Fibroblast of the conjunctiva (primary cell): ENCODE results near the gene SLC2A13.
A peak's percentile ranks its signal among the peaks of the same experiment; 100 is the strongest.
"Not testable (repeated sequence)": the region's sequence is repeated elsewhere in the genome, so short reads cannot be mapped to it uniquely, and the experiment has no call there.

Experiments
- DNase-seq: peaks from one replicate; pipeline ENCODE4 v3.0.0-alpha.2; 2010; ENCODE audit warnings: low read depth

Gene SLC2A13

DNA sequence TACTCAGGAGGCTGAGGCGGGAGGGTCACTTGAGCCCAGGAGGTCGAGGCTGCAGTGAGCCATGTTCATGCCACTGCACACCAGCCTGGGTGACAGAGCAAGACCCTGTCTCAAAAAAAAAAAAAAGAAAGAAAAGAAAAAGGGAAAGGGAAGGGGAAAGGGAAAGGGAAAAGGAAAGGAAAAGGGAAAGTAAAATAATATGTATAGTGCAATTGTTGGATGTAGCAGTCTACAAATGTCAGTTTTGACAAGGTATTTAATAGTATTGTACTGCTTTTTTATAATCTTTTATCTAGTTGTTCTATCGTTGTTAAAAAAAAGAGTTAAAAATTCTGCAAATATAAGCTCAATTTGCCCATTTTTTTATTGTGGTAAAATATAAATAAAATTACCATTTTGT, 67.3 kb downstream of the SLC2A13 start:
- no peak for DNase-seq

DNA sequence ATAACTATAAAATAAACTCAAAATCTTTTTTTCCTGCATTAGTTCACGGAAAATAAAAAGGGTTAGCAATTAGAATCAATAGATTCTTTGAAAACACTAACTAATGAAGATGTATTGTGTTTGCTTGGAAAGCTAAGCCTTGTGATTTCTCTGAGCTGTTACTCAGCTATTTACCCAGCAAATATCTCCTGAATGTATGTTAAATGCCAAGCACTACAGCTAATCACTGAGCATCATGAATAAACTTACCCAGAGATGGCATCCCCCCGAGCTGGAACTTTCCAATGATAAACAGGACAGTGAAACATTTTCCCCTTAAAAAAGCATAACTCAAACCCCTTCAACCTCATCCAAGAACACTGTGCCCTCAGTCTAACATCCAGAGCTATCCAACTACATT, 71.2 kb downstream of the SLC2A13 start:
- DNase-seq: no peak

DNA sequence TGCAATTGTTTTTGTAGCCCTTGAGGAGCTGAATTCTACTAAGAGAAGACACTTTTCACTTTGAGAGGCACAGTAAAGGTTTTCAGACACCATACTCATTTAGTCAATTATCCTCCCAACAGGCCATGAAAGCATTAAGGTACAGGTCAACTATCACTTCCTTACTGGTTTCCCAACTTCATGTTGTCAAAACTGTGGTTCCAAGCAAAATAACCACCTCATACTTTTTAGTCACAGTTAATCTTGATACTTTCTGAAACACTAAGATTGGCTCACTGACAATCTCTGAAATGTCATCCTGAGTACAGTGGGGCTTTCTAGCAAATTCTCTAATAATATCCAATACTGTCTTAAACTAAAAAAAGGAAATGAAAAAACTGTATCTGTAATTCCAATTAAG, 71.7 kb downstream of the SLC2A13 start:
- no peak for DNase-seq

DNA sequence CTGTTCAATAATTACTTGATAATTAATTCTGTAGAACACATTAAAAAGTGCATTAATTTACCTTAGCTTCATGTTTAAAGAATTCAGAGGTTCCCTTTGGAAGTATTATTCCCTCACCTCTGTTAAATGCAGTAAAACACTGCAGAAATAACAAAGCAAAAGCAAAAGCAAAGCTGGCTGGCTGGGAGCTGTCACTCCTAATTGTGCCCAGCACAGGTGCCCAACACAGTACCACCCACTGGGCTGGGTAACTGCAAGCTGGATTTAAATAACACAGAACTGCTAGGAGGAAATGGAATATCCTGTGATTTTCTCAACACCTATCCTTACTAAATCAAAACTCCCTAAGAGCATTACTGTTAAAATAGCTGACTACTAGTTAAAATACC, 72.6 kb downstream of the SLC2A13 start:
- DNase-seq: no peak

DNA sequence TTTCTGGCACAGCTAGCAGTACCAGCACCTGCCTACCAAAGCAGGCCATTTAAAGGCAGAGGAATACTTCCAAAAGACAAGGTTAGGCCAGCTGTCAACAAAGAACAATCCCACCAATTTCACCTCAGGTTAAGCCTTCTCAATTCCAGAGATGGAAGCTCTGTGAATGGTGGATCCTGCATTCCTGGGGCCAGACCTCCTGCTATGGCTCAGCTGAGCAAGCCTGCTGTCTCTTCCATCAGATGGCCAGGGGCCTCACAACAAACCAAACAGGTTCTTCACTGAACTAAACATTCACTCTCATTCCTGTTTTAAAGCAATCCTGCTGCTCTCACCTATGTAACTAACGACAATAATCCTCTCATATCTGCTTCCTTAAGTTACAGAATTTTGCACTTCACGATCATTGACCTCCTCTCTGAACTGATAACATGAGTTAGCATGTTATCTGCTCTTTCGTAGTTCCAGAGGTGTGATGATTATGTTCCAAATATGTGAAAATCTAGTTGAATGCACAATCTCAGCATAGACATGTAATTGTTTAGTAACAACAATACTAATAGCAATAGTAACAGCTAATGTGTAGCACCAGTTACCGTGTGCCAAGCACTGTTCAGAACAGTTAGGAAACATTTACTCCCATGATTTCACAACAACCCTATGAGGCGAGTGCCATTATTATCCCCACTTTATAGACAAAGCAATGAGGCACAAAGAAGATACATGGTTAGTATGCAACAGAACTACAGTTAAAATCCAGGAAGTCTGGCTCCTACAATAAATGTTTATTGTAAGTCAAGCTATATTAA, 73.2 kb downstream of the SLC2A13 start:
- no peak for DNase-seq

DNA sequence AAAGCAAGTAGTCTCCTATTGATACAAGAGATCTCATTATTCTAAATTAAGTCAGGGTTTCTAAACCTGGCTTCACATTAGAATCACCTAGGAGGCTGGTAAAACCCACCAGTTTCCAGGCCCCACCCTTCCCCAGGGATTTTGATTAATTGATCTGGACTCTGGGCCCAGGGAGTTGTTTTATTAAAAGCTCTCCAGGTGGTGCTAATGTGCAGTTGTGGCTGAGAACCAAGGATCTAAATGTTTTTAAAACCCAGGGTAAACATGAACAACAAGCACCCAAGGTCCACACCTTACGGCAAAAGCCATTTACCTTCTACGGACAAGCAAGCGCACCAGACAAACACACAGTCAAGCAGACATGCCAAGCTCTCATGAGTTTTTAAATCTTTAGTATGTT, 73.9 kb downstream of the SLC2A13 start:
- DNase-seq: no peak

DNA sequence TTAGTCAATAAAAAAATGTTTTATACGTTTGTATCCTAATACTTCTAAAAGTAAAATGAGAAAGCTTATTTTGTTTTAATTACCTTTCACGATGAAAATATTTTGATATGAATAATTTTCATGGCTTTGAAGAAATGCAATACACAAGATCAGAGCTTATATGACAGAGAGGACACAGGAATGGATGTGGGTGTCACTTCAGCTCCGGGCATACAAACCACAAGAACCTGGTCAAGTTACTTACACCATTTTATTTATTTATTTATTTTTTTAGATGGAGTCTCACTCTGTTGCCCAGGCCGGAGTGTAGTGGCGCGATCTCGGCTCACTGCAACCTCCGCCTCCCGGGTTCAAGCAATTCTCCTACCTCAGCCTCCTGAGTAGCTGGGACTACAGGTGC, 74.9 kb downstream of the SLC2A13 start:
- DNase-seq: not testable (repeated sequence)

DNA sequence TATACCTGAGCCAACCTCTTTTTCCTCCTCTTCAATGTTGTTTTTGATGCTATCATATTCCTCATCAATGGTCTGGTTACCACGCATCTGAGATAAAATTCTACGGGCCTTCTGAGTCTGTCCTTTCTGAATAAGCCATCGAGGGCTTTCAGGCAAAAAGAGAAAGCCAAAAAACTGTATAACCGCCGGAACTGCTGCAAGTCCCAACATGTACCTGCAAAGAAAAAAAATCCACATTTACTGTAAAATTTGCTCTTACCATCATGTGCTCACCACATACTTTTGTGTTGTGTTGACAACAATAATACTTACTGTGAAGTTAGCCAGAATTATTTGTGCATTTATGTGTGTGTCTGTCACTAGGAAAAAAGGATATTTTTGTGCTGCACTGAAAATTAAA, 77.6 kb downstream of the SLC2A13 start:
- DNase-seq: no peak

DNA sequence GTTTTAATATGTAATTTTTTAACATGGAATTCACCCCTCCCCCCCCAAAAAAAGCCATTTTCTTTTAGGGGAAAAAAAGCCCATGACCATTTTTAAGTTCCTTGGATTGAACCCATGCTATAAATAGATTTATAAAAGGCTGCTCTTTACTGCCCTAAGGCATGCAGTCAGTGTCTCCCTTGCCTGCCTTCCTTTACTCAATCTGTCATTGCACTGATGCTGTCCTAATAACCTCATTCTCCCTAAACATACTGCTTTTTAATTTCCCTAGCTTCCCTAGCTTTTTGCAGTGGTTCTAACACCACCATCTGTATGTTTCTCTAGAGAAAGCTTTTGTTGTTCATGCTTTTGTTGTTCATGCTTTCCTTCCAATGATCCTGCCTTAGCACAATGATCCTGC, 83.0 kb downstream of the SLC2A13 start:
- no peak for DNase-seq

DNA sequence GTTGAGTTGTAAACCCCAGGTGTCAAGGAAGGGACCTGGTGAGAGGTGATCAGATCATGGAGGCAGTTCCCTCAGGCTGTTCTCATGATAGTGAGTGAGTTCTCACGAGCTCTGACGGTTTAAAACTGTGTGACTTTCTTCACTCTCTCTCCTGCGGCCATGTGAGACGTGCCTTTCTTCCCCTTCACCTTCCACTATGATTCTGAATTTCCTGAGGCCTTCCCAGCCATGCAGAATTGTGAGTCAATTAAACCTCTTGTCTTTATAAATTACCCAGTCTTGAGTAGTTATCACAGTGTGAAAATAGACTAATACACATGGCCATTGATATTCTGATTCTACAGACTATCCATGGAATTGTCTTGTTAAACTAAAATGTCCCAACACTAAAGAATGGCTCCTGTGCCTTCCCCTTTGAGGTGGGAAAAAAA, 85.6 kb downstream of the SLC2A13 start:
- DNase-seq: no peak

DNA sequence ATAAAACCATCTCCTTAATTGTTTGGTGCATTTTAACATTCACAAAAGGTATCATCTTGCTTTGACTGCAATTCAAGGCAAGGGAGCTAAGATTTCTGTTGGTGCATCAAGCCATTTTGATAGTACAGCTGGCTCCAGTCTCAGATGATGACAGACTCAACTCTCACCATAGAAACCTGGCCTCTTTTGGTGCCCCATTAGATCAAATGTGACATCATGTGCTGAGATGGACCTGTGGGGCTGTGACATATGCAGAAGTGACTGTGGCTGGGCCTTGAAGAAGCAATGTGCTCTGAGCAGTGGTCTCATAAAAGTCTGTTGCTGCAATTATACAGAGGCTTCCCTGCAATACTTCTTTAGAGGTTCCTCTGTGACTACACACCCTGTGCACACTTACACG, 88.4 kb downstream of the SLC2A13 start:
- no peak for DNase-seq

DNA sequence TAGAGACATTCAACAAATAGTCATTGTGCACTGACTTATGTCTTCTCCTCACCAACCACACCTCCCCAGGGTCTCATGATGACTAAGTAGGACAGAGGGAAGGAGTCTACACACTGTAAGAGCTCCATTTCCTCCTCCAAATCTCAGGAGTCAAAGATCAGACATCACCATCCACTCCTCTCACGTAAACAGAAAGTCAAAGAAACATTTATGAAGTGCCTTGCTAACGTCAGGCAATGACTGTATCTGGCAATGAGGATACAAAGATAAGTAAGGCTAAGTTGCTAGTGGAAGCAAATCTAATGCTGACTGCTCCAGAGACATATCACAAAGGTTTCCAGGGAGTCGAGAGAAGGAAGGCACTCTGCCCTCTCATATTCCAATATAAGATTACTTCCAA, 88.9 kb downstream of the SLC2A13 start:
- DNase-seq: no peak

DNA sequence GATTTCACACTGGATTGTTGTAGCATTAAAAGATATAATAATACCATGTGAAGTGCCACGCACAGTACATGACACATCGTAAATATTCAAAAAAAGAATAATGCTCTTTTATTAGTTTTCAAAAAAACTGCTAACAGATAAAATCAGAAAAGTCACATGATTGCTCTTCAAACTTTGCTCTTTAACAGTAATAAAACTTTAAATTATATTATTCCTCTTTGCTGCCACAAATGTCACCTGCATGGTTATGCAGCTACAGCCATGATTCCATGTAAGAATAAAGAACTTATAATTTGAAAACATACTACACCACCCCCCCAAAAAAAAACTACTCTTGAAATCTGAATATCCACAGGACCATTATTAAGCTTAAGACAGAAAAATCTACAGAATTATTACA, 90.0 kb downstream of the SLC2A13 start:
- no peak for DNase-seq

DNA sequence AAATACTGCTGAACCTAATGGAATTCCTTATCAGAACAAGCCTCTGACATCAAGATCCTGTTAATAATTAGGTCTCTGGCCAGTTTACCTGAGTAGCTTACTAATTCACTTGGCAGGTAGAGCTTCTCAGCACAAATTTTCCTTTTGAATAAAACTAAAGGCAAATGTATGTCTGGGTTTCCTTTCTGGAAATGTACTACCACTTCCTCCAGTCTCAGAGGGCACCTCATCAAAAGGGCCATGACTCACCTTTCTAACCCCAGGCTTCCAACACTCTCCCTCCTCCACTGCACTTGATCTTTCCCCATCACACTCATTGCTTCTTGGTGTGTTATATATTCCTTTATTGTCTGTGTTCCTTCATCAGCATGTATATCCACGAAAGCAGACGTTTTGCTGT, 90.5 kb downstream of the SLC2A13 start:
- no peak for DNase-seq

DNA sequence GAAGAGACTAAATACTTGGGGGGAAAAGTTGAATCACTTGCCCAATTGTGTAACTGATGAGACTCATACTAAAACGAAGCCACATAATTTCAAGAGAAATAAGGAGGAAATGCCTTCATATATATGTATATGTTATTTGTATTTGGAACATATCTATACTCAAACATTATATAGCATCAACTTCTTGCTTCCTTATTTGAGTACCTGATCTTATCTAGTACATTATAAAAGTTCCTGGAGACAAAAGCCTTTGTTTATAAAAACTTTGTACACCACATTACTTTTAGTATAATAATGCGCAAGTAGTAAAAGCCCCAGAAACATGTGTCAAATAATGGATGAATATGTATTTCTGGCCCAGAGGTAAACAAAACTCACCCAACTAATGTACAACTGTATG, 92.0 kb downstream of the SLC2A13 start:
- DNase-seq: no peak

DNA sequence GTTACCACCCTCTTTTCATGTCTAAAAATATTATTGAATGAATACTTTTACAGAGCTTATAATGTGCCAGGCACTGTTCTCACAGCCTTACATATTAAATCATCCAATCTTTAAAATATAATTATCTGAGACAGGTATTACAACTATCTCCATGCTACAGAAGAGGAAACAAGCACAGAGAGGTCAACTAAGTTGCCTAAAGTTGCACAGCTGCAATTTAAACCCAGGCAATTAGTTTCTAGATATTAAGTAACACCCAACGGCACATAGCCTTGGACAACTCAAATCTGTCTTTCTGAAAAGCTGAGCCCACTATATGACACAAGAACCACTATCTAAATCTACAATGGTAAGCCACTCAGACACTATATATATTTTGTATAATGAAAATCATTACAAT, 92.6 kb downstream of the SLC2A13 start:
- no peak for DNase-seq

DNA sequence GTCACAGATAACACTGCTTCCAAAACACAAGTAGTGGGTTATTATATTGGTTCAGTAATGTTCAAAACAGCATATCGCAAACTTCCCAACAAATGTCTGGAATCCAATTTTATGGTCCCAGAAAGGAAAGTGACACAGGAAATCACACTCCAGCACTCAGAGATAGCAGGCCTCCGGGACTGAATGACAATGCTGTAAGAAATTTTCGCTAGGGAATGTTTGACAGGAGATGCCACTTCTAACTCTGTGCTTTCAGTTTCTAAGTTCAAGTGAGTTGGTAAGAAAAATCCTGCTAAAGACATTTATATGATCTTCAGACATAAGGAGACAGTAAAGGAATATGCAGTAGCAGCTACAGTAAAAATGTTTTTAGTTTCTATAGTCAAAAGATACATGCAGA, 93.2 kb downstream of the SLC2A13 start:
- DNase-seq: no peak

DNA sequence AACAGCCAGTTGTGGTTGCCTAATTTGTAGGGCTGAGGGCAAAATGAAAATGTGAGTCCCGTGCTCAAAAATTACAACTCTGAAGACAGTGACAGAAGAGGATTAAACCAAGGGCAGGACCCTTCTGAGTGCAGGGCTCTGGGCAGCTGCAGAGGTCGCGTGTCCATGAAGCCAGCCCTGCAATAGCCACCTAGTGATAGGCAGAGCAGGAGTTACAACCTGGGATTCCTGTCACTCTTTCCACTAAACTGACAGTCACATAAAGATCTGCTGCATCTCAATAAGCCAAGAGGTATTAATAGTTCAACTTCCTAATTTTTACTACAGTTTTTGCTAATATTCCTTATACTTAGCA, 94.1 kb downstream of the SLC2A13 start:
- no peak for DNase-seq

DNA sequence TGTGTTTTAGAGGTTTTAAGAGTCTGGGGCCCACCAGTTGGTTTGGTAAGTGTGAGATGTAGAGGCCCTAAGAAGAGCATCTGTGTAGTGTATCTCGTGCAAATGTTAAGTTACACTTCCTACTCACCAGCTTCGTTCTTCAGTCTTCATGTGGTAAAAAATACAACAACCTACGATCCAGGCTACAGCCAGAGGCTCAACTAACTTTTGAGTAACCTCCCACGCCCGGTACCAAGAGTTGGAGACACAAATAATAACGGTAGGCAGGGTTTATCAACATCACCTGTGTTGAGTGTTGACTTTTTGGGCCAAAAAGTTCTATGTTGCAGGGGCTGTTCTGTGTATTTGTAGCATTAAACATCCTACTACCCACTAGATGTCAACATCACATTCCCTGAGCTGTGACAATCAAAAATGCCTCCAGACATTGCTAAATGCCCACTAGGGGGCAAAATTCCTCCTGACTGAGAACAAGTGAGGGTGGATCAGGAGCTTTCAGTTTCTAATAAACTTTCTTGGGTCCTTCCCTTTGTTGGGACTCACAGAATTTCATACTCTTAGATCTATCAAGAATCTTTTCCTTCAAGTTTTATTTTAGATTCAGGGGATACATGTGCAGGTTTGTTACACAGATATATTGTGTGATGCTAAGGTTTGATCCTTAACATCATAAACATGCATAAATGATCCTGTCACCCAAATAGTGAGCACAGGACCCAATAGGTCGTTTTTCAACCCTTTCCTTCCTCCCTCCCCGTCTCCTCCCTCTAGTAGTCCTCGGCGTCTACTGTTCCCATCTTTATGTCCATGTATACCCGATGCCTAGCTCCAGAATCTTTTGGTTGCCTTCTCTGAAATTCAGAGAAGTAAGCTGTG, 94.7 kb downstream of the SLC2A13 start:
- peak; percentile 55 for DNase-seq

DNA sequence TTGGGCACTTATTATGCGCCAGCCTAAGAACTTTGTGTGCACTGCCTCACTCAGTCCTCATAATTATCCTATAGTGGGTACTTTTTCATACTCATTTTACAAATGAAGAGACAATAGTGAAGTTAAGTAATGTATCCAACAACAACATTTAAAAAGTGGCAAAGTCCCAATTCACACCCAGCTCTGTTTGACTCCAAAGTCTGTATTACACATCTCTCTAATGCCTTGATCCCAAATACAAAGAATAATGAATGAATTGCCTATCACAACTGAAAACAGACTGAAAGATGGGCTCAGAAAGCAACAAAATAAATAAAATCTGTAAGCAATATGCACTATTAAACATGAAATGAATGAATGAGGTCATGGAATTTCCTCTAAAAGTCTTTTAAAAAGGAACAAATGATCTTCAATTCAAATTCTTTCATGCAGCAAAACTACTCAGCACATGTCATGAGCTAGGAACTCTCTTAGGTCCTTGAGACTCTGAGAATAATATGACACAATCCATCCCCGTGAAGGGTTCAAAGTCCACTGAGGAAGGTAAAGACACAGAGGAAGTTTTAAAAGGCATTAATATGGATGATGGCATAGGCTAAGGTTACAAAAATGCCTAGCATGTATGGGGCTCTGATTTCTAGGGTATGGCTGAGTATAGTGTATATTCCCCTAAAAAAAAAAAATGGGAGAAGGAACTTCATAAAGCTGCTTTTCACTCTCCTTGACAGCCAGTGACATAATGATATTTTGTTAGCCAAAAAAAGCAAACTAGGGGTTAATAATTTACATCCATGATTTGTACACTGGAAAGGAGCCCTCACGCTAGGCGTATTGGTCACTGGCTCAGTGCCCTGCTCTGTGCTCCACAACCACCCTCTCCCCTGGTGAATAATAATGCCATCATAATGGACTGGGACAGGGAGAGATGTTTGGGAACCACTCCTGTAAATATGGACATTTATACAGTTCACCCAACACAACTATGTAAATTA, 103.4 kb downstream of the SLC2A13 start:
- DNase-seq: no peak

DNA sequence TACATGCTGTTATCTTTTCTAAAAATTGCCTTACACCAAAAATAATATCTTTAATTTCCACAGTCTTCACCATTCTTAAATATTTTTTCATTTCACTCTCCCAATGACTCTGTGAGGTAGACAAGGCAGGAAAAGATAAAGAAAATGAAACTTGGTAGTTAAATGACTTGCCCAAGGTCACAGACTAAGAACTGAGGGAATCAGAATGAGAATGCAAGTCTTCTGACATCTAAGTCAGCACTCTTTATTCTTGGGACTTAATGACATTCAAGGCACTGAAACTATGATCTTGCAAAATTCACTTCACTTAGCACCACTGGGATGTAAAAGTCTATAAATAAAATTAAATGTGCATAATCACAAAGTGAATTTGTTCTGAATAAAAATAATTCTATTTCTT, 104.5 kb downstream of the SLC2A13 start:
- no peak for DNase-seq

DNA sequence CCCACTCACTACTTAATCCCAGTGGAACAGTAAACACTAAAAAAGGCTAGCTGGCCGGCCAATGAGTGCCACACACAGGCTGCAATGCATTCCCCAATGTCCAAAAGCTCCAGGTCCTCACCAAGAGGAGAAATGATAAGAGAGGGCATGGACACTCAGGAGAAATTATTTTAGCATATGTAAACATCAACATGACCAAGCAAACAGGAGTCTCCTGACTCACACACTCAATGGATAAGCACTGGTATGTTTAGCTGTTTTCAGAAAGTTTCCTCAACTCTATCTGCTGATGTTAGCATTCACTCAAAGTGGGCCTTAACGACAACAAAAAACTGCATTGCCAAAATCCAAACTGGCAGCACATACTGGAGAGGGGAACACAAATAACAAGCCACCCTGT, 105.0 kb downstream of the SLC2A13 start:
- no peak for DNase-seq
